NB4 (cell line): ENCODE results near the gene ATXN2.

Experiments used
- DNase-seq: peaks from one replicate; pipeline ENCODE4 v3.0.0; 2010; ENCODE audit warnings: low read depth
- H3K4me3 ChIP-seq: one replicate; pipeline ENCODE4 v1.5.1; 2011; ENCODE audit warnings: mild to moderate bottlenecking, low read depth, low read length, moderate library complexity
- CTCF ChIP-seq: IDR thresholded peaks from one replicate; pipeline ENCODE4 v1.5.1; 2012; ENCODE audit warnings: low read depth, low read length
- MAX ChIP-seq: IDR thresholded peaks from 2 replicates; pipeline ENCODE4 v1.6.1; 2011; ENCODE audit warnings: low read depth, low read length
- MYC ChIP-seq: IDR thresholded peaks from 2 replicates; pipeline ENCODE4 v1.6.1; 2011; ENCODE audit warnings: low read depth, low read length
- POLR2A ChIP-seq: IDR thresholded peaks from 2 replicates; pipeline ENCODE4 v1.6.1; 2011; ENCODE audit warnings: mild to moderate bottlenecking; ENCODE audit not compliant: insufficient read length; ENCODE audit errors: extremely low read depth

The ATXN2 gene

GRCh38 chr12:111436811-111437210 is 162.3 kb downstream of the ATXN2 start:
- no peak overlapping the region for H3K4me3 ChIP-seq
- TF ChIP-seq POLR2A, result no peak
- no peak for TF ChIP-seq MYC
- TF ChIP-seq MAX, result no peak
- no peak for TF ChIP-seq CTCF
- no peak for DNase-seq

GRCh38 chr12:111436266-111436665 is 162.8 kb downstream of the ATXN2 start:
- TF ChIP-seq POLR2A, result no peak
- TF ChIP-seq MYC, result no peak
- TF ChIP-seq CTCF, result no peak
- TF ChIP-seq MAX, result no peak
- H3K4me3 ChIP-seq, result no peak overlapping the region

GRCh38 chr12:111435661-111436201 is 163.4 kb downstream of the ATXN2 start:
- no peak overlapping the region for H3K4me3 ChIP-seq
- no peak for TF ChIP-seq MYC
- no peak for TF ChIP-seq CTCF
- no peak for TF ChIP-seq POLR2A
- no peak for TF ChIP-seq MAX
- peak; percentile 66 for DNase-seq

More at GRCh38 chr12:111436266-111436665, 162.8 kb downstream of the ATXN2 start:
- no peak for DNase-seq

GRCh38 chr12:111434680-111435338 is 164.3 kb downstream of the ATXN2 start:
- DNase-seq, result peak; percentile 65
- no peak overlapping the region for H3K4me3 ChIP-seq
- no peak for TF ChIP-seq MYC
- no peak for TF ChIP-seq POLR2A
- TF ChIP-seq MAX, result no peak
- no peak for TF ChIP-seq CTCF

GRCh38 chr12:111434049-111434448 is 165.1 kb downstream of the ATXN2 start:
- no peak for DNase-seq
- no peak for TF ChIP-seq POLR2A
- TF ChIP-seq MYC, result no peak
- TF ChIP-seq CTCF, result no peak
- no peak for TF ChIP-seq MAX
- no peak overlapping the region for H3K4me3 ChIP-seq

- TF ChIP-seq MYC (no peak), CTCF (no peak), POLR2A (no peak), MAX (no peak)
- no peak for DNase-seq
- no peak overlapping the region for H3K4me3 ChIP-seq
Measured at GRCh38 chr12:111431772-111432171, 167.3 kb downstream of the ATXN2 start.
